Osteocyte (in vitro differentiated cells): ENCODE data around the gene GALNT7. TPM values are rescaled to one million over a fixed set of nuclear protein-coding genes. Genes with fewer than 3 reads are reported as not detected.

Experiments
- DNase-seq: peaks from one replicate; pipeline ENCODE4 v3.0.0; 2021; ENCODE audit warnings: mixed read lengths; ENCODE audit not compliant: unreplicated experiment; ENCODE audit errors: extremely low spot score
- H3K27ac Mint-ChIP-seq: one replicate; pipeline ENCODE4 v1.8.0; 2021; ENCODE audit warnings: mild to moderate bottlenecking, mixed read lengths; ENCODE audit not compliant: unreplicated experiment
- H3K27me3 Mint-ChIP-seq: one replicate; pipeline ENCODE4 v1.8.0; 2021; ENCODE audit warnings: mixed read lengths; ENCODE audit not compliant: unreplicated experiment
- H3K36me3 Mint-ChIP-seq: one replicate; pipeline ENCODE4 v1.8.0; 2021; ENCODE audit warnings: mixed read lengths; ENCODE audit not compliant: unreplicated experiment
- H3K4me1 Mint-ChIP-seq: one replicate; pipeline ENCODE4 v1.8.0; 2021; ENCODE audit warnings: mixed read lengths; ENCODE audit not compliant: unreplicated experiment
- H3K4me3 Mint-ChIP-seq: one replicate; pipeline ENCODE4 v1.8.0; 2021; ENCODE audit warnings: mild to moderate bottlenecking, moderate library complexity, mixed read lengths; ENCODE audit not compliant: unreplicated experiment
- H3K9me3 Mint-ChIP-seq: one replicate; pipeline ENCODE4 v1.8.0; 2021; ENCODE audit warnings: mixed read lengths; ENCODE audit not compliant: unreplicated experiment
- total RNA-seq: library from RNA; stranded (reverse); gene quantifications from 2 replicates; pipeline ENCODE4 v1.2.1, GENCODE V29; 2021
- TF ChIP-seq, protein P1 (sequence below): fragments of 200-600 bp; sonication (generic); IDR thresholded peaks from 2 replicates; pipeline ENCODE4 v1.5.0; 2021; ENCODE audit warnings: antibody characterized with exemption, mild to moderate bottlenecking, moderate library complexity

Gene GALNT7
- total RNA-seq, 1 donor from 2014 or later = 38.5 TPM

DNA sequence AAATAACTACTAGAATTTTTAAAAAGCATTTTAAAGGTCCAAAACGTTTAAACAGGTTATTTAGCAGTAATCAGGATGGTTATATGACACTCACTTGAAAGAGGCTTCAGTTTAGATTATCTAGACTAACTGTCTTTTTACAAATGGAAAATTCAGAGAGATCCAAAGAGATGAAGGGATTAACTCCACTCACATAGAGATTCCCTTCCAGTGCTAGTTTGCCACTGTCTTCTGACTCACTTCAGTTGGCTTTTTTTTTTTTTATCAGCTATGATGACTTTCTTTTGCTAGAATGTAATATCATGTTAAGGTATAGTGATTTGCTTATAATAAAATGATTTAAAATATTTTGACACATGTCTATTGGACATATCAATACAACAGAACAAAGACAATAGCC, 43.8 kb downstream of the GALNT7 start:
- peaks cover 43% of the 10 kb centered on the region for H3K4me1 Mint-ChIP-seq
- H3K4me3 Mint-ChIP-seq = no peak overlapping the region
- H3K36me3 Mint-ChIP-seq = no peaks in the 10 kb centered on the region
- TF ChIP-seq, protein P1, sequence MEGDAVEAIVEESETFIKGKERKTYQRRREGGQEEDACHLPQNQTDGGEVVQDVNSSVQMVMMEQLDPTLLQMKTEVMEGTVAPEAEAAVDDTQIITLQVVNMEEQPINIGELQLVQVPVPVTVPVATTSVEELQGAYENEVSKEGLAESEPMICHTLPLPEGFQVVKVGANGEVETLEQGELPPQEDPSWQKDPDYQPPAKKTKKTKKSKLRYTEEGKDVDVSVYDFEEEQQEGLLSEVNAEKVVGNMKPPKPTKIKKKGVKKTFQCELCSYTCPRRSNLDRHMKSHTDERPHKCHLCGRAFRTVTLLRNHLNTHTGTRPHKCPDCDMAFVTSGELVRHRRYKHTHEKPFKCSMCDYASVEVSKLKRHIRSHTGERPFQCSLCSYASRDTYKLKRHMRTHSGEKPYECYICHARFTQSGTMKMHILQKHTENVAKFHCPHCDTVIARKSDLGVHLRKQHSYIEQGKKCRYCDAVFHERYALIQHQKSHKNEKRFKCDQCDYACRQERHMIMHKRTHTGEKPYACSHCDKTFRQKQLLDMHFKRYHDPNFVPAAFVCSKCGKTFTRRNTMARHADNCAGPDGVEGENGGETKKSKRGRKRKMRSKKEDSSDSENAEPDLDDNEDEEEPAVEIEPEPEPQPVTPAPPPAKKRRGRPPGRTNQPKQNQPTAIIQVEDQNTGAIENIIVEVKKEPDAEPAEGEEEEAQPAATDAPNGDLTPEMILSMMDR = no peak
- no peaks in the 10 kb centered on the region for H3K9me3 Mint-ChIP-seq
- no peaks in the 10 kb centered on the region for H3K27me3 Mint-ChIP-seq
- H3K27ac Mint-ChIP-seq = no peak overlapping the region
- DNase-seq = no peak

- Mint-ChIP-seq H3K27me3 (no peaks in the 10 kb centered on the region), H3K9me3 (no peaks in the 10 kb centered on the region), H3K4me1 (peaks cover 53% of the 10 kb centered on the region), H3K36me3 (no peaks in the 10 kb centered on the region), H3K4me3 (no peak overlapping the region), H3K27ac (no peak overlapping the region)
- TF ChIP-seq, protein P1 = no peak
- no peak for DNase-seq
Measured at GRCh38 chr4:173213296-173213695, 44.7 kb downstream of the GALNT7 start.

DNA sequence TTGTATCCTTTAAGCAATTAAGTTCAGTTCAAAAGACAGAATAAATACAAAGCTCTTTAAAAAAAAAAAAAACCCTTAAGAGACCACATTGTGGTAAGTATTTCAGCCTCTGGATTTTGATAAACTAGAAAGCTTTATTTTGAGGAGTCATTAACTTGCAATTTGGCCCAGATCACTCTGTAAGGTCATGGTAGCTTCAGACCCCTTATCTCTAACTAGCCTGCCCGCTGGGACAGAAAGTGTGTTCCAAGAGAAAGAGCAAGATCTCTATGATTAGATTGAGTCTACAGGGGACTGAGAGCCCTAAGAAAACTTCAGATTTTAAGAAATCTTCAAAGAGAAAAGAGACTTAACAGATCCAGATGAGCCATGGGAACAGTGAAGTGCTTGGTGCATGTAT, 45.6 kb downstream of the GALNT7 start:
- Mint-ChIP-seq H3K27me3 (no peaks in the 10 kb centered on the region), H3K9me3 (no peaks in the 10 kb centered on the region), H3K36me3 (no peaks in the 10 kb centered on the region), H3K4me1 (peaks cover 62% of the 10 kb centered on the region), H3K4me3 (no peak overlapping the region), H3K27ac (peak overlapping the region; percentile 5)
- no peak for DNase-seq
- TF ChIP-seq, protein P1 = no peak

GRCh38 chr4:173214661-173215060, 46.0 kb downstream of the GALNT7 start:
- Mint-ChIP-seq H3K27me3 (no peaks in the 10 kb centered on the region), H3K4me1 (peaks cover 66% of the 10 kb centered on the region)

DNA sequence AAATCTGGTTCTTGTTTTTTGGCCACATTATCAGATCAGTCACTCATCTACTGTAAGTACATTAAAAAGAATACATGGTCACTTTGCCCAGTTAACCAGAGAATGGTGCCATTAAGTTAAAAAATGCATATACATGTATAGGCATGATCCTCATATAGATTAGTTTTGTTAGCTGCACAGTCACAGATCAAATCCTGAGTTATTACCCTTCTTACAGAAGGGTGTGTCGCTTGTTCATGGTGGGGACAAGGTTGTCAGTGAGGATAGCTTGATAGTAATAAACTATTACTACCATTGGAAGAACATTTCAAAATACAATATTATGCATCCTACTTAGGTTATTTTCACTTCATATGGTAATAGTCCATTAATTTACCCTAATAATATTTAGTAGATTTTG, 48.5 kb downstream of the GALNT7 start:
- no peaks in the 10 kb centered on the region for H3K27me3 Mint-ChIP-seq
- no peak overlapping the region for H3K4me3 Mint-ChIP-seq
- H3K36me3 Mint-ChIP-seq = no peaks in the 10 kb centered on the region
- DNase-seq = no peak
- no peak overlapping the region for H3K27ac Mint-ChIP-seq
- H3K9me3 Mint-ChIP-seq = no peaks in the 10 kb centered on the region
- peaks cover 62% of the 10 kb centered on the region for H3K4me1 Mint-ChIP-seq
- TF ChIP-seq, protein P1 = no peak

More at GRCh38 chr4:173214661-173215060, 46.0 kb downstream of the GALNT7 start:
- H3K36me3 Mint-ChIP-seq = no peaks in the 10 kb centered on the region
- no peaks in the 10 kb centered on the region for H3K9me3 Mint-ChIP-seq
- TF ChIP-seq, protein P1 = no peak
- DNase-seq = no peak
- no peak overlapping the region for H3K4me3 Mint-ChIP-seq
- peak overlapping the region; percentile 5 for H3K27ac Mint-ChIP-seq
